Activated naive CD8-positive, alpha-beta T cell (primary cell): Measurements from ENCODE around the gene PRDX1.
"Not testable (repeated sequence)": the region's sequence is repeated elsewhere in the genome, so short reads cannot be mapped to it uniquely, and the experiment has no call there.

Source experiments
- H3K27ac Mint-ChIP-seq: one replicate; pipeline ENCODE4 v1.8.0; 2021; ENCODE audit warnings: mixed read lengths
- H3K27me3 Mint-ChIP-seq: one replicate; pipeline ENCODE4 v1.8.0; 2021; ENCODE audit warnings: mixed read lengths
- H3K36me3 Mint-ChIP-seq: one replicate; pipeline ENCODE4 v1.8.0; 2021; ENCODE audit warnings: mixed read lengths
- H3K4me1 Mint-ChIP-seq: one replicate; pipeline ENCODE4 v1.8.0; 2021; ENCODE audit warnings: low read depth, mixed read lengths
- H3K4me3 Mint-ChIP-seq: one replicate; pipeline ENCODE4 v1.8.0; 2021; ENCODE audit warnings: mild to moderate bottlenecking, mixed read lengths
- H3K9me3 Mint-ChIP-seq: one replicate; pipeline ENCODE4 v1.8.0; 2021; ENCODE audit warnings: low read depth, mixed read lengths

The PRDX1 gene

DNA sequence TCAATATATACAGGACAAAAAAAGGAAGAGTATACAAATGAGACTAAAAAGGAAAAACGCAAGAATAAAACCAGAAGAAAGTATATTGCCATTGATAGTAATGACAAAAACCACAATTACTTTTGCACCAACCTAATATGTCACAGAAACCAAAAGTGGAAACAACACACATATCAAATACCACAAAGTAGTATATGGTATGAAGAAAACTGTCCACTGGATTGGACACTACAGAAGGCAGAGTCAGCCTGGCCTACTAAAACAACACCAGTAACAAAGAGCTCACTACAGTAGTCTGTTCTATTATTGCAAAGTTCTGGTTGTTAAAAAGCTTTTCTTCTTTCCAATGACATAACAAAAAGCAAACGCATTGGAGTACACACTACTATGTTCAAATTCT, 48.4 kb downstream of the PRDX1 start:
- H3K9me3 Mint-ChIP-seq: no peaks in the 10 kb centered on the region
- H3K4me3 Mint-ChIP-seq: no peak overlapping the region
- no peaks in the 10 kb centered on the region for H3K27me3 Mint-ChIP-seq
- H3K4me1 Mint-ChIP-seq: no peaks in the 10 kb centered on the region
- no peak overlapping the region for H3K27ac Mint-ChIP-seq
- no peaks in the 10 kb centered on the region for H3K36me3 Mint-ChIP-seq

DNA sequence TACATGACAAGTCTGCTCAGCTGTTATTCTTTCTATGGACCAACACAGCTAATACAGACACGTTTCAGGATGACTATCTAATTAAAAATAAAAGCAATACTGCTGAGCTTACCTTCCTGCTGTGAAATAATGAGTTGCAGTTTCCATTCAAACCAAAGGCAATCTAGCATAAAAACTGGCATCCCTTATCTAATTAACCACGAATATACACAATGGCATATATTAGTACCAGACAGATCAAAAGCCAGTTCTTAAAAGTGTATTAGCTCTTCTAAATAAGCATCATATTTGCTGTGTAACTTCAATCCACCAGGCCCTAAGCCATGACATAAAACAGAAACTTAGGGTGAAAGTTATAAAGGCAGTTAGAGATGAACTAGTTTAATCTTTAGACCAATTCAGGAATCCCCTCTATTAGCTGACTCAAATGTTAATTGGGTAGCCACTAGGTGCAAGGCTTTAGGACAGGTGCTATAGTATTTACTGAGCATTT, 51.3 kb downstream of the PRDX1 start:
- no peaks in the 10 kb centered on the region for H3K36me3 Mint-ChIP-seq
- H3K27ac Mint-ChIP-seq: no peak overlapping the region
- no peaks in the 10 kb centered on the region for H3K27me3 Mint-ChIP-seq
- no peaks in the 10 kb centered on the region for H3K4me1 Mint-ChIP-seq
- H3K4me3 Mint-ChIP-seq: no peak overlapping the region
- H3K9me3 Mint-ChIP-seq: no peaks in the 10 kb centered on the region

DNA sequence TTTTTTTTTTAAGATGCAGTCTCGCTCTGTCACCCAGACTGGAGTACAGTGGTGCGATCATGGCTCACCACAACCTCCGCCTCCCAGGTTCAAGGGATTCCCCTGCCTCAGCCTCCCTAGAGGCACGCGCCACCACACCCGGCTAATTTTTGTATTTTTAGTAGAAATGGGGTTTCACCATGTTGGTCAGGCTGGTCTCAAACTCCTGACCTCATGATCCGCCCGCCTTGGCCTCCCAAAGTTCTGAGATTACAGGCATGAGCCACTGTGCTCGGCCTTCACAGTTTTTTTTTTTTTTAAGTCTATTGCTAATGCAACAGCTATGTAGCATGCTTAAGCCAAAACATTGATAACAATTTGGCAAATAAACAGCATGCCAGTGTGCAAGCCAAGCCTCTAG, 54.3 kb downstream of the PRDX1 start:
- H3K9me3 Mint-ChIP-seq, H3K27me3 Mint-ChIP-seq, H3K27ac Mint-ChIP-seq, H3K4me1 Mint-ChIP-seq, H3K4me3 Mint-ChIP-seq, H3K36me3 Mint-ChIP-seq: not testable (repeated sequence)

DNA sequence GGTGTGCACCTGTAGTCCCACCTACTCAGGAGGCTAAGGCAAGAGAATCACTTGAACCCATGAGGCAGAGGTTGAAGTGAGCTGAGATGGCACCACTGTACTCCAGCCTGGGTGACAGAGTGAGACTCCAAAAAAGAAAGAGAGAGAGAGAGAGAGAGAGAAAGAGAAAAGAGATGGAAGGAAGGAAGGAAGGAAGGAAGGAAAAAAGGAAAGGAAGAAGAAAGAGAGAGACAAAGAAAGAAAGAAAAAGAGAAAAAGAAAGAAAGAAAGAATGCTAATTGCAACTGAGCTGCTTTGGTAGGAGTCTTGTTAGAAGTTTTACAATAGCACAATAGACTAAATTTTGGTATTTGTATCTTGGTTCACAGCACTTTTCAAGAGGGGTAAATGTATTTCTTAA, 56.4 kb downstream of the PRDX1 start:
- no peak overlapping the region for H3K4me3 Mint-ChIP-seq
- H3K27me3 Mint-ChIP-seq: no peaks in the 10 kb centered on the region
- no peaks in the 10 kb centered on the region for H3K36me3 Mint-ChIP-seq
- H3K9me3 Mint-ChIP-seq: no peaks in the 10 kb centered on the region
- no peak overlapping the region for H3K27ac Mint-ChIP-seq
- no peaks in the 10 kb centered on the region for H3K4me1 Mint-ChIP-seq
